IMR-90 (cell line): ENCODE data around the gene VCPKMT. TPM values are rescaled to one million over a fixed set of nuclear protein-coding genes. Genes with fewer than 3 reads are reported as not detected.
A peak's percentile ranks its signal among the peaks of the same experiment; 100 is the strongest.

Experiments used
- ATAC-seq: fragments of 200-7000 bp; cut with Tn5 transposase; 2 replicates; pipeline ENCODE4 v1.9.1; 2020; ENCODE audit warnings: low read depth, mild to moderate bottlenecking, moderate library complexity
- BruUV-seq: library from RNA; stranded (reverse); fragments of 400-500 nt; replicated peaks from 2 replicates; lab custom pipeline; 2021; lab: Mats Ljungman, UMichigan
- CTCF ChIA-PET: fragments of 300-600 bp; formaldehyde crosslinking; extraction: SDS; loops from one replicate; lab custom pipeline; 2021; ENCODE audit warnings: antibody characterized with exemption; lab: Yijun Ruan, JAX
- POLR2A ChIA-PET: fragments of 300-600 bp; sonication (Branson Sonifier 250); formaldehyde crosslinking; loops from one replicate; lab custom pipeline; 2022; ENCODE audit warnings: antibody characterized with exemption; ENCODE audit not compliant: unreplicated experiment; lab: Charles Lee
- DNase-seq: peaks from one replicate; pipeline ENCODE4 v3.0.0; 2013
- H2AFZ ChIP-seq: replicated peaks from 2 replicates; pipeline ENCODE3; 2013; ENCODE audit warnings: low read length, mild to moderate bottlenecking; ENCODE audit not compliant: poor library complexity
- H2AK5ac ChIP-seq: 2 replicates; pipeline ENCODE4 v1.6.1; 2013; ENCODE audit warnings: low read depth, low read length, inconsistent platforms
- H2AK9ac ChIP-seq: replicated peaks from 2 replicates; pipeline ENCODE3; 2013; ENCODE audit warnings: mild to moderate bottlenecking, low read depth, low read length, moderate library complexity; ENCODE audit not compliant: poor library complexity
- H2BK120ac ChIP-seq: 2 replicates; pipeline ENCODE4 v1.6.1; 2013; ENCODE audit warnings: low read depth, low read length, inconsistent platforms
- H2BK15ac ChIP-seq: 3 replicates; pipeline ENCODE4 v1.6.1; 2013; ENCODE audit warnings: low read depth, low read length, inconsistent platforms
- H2BK20ac ChIP-seq: 2 replicates; pipeline ENCODE4 v1.6.1; 2013; ENCODE audit warnings: low read depth, mild to moderate bottlenecking, inconsistent platforms, low read length, moderate library complexity
- H2BK5ac ChIP-seq: 2 replicates; pipeline ENCODE4 v1.6.1; 2013; ENCODE audit warnings: mild to moderate bottlenecking, low read depth, low read length, inconsistent platforms; ENCODE audit not compliant: poor library complexity, severe bottlenecking
- H3K14ac ChIP-seq: replicated peaks from 2 replicates; pipeline ENCODE4 v1.6.1; 2013; ENCODE audit warnings: low read depth, low read length, inconsistent platforms
- H3K18ac ChIP-seq: 2 replicates; pipeline ENCODE4 v1.6.1; 2013; ENCODE audit warnings: low read depth, low read length, control low read depth
- H3K23ac ChIP-seq: 2 replicates; pipeline ENCODE4 v1.6.1; 2013; ENCODE audit warnings: low read depth, low read length, inconsistent platforms
- H3K27ac ChIP-seq: 2 replicates; pipeline ENCODE4 v1.5.1; 2013; ENCODE audit warnings: mild to moderate bottlenecking, control low read depth, low read length; ENCODE audit not compliant: insufficient read depth
- H3K27me3 ChIP-seq: 2 replicates; pipeline ENCODE4 v1.6.1; 2013; ENCODE audit warnings: low read length; ENCODE audit not compliant: control insufficient read depth, insufficient read depth
- H3K36me3 ChIP-seq: 2 replicates; pipeline ENCODE4 v1.6.1; 2013; ENCODE audit warnings: low read length, mixed read lengths; ENCODE audit not compliant: control insufficient read depth, insufficient read depth
- H3K4ac ChIP-seq: 2 replicates; pipeline ENCODE4 v1.6.1; 2013; ENCODE audit warnings: low read depth, low read length, inconsistent platforms
- H3K4me1 ChIP-seq: 2 replicates; pipeline ENCODE4 v1.6.1; 2013; ENCODE audit warnings: low read length, mixed read lengths; ENCODE audit not compliant: control insufficient read depth, insufficient read depth
- H3K4me2 ChIP-seq: 2 replicates; pipeline ENCODE4 v1.6.1; 2013; ENCODE audit warnings: low read depth, mild to moderate bottlenecking, control low read depth, low read length, moderate library complexity
- H3K4me3 ChIP-seq: 2 replicates; pipeline ENCODE4 v1.5.1; 2013; ENCODE audit warnings: low read depth, mild to moderate bottlenecking, control low read depth, low read length, moderate library complexity; ENCODE audit not compliant: insufficient read depth
- H3K56ac ChIP-seq: 2 replicates; pipeline ENCODE4 v1.6.1; 2013; ENCODE audit warnings: low read length, inconsistent platforms; ENCODE audit not compliant: insufficient read depth; ENCODE audit errors: extremely low read depth
- H3K79me1 ChIP-seq, 2 experiments: 2 replicates each; pipeline ENCODE4 v1.6.1; 2013; ENCODE audit warnings: low read length in 2 of 2, inconsistent platforms in 1 of 2, low read depth in 1 of 2
- H3K9ac ChIP-seq: 2 replicates; pipeline ENCODE4 v1.6.1; 2013; ENCODE audit warnings: low read depth, low read length, control low read depth
- H3K9me1 ChIP-seq: 2 replicates; pipeline ENCODE4 v1.6.1; 2013; ENCODE audit warnings: low read length, inconsistent platforms; ENCODE audit not compliant: insufficient read depth
- H3K9me3 ChIP-seq: 2 replicates; pipeline ENCODE4 v1.6.1; 2013; ENCODE audit warnings: low read length; ENCODE audit not compliant: control insufficient read depth, insufficient read depth
- H4K20me1 ChIP-seq: 2 replicates; pipeline ENCODE4 v1.6.1; 2013; ENCODE audit warnings: low read length, inconsistent platforms; ENCODE audit not compliant: insufficient read depth
- H4K5ac ChIP-seq: 2 replicates; pipeline ENCODE4 v1.6.1; 2013; ENCODE audit warnings: mild to moderate bottlenecking, low read depth, low read length, control low read depth
- H4K8ac ChIP-seq, 2 experiments: 2 replicates each; pipeline ENCODE4 v1.6.1; 2013; ENCODE audit warnings: low read depth in 2 of 2, low read length in 2 of 2, control low read depth in 1 of 2, inconsistent platforms in 1 of 2
- H4K91ac ChIP-seq: 2 replicates; pipeline ENCODE4 v1.6.1; 2013; ENCODE audit warnings: low read depth, low read length, inconsistent platforms; ENCODE audit not compliant: insufficient read depth
- BHLHE40 ChIP-seq: fragments of 150-350 bp; IDR thresholded peaks from 2 replicates; pipeline ENCODE4 v1.6.1; 2016; ENCODE audit warnings: mild to moderate bottlenecking, low read depth, low read length
- CHD1 ChIP-seq: IDR thresholded peaks from 2 replicates; pipeline ENCODE4 v1.6.1; 2012; ENCODE audit warnings: low read depth, low read length, improper control_type of control experiment
- CTCF ChIP-seq: conservative IDR thresholded peaks from 2 replicates; pipeline ENCODE4 v1.5.1; 2012; ENCODE audit warnings: mild to moderate bottlenecking, low read depth, low read length, improper control_type of control experiment
- FOS ChIP-seq: fragments of 150-350 bp; IDR thresholded peaks from 2 replicates; pipeline ENCODE4 v1.6.1; 2016; ENCODE audit warnings: low read depth, low read length
- MAZ ChIP-seq: IDR thresholded peaks from 2 replicates; pipeline ENCODE4 v1.6.1; 2012; ENCODE audit warnings: low read depth, mild to moderate bottlenecking, low read length, improper control_type of control experiment, moderate library complexity, borderline replicate concordance
- MXI1 ChIP-seq: IDR thresholded peaks from 2 replicates; pipeline ENCODE4 v1.6.1; 2012; ENCODE audit warnings: low read depth, mild to moderate bottlenecking, low read length, moderate library complexity, borderline replicate concordance
- NFE2L2 ChIP-seq: fragments of 150-350 bp; IDR thresholded peaks from 2 replicates; pipeline ENCODE4 v1.6.1; 2016; ENCODE audit warnings: low read depth, mild to moderate bottlenecking, low read length
- POLR2A ChIP-seq: IDR thresholded peaks from 2 replicates; pipeline ENCODE4 v1.6.1; 2012; ENCODE audit warnings: mild to moderate bottlenecking, low read depth, low read length
- RAD21 ChIP-seq: IDR thresholded peaks from 2 replicates; pipeline ENCODE4 v1.6.1; 2012; ENCODE audit warnings: low read length, improper control_type of control experiment
- RCOR1 ChIP-seq: IDR thresholded peaks from 2 replicates; pipeline ENCODE4 v1.6.1; 2012; ENCODE audit warnings: mild to moderate bottlenecking, low read length, improper control_type of control experiment; ENCODE audit not compliant: insufficient replicate concordance
- RFX5 ChIP-seq: IDR thresholded peaks from 2 replicates; pipeline ENCODE4 v1.8.0; 2012; ENCODE audit warnings: low read depth, mild to moderate bottlenecking, low read length, moderate library complexity
- WGBS, 2 experiments: methylation state at CpG; one replicate each; pipeline versions ENCODE4 v1.1.5 to v1.1.7; 2013; ENCODE audit warnings: missing lambda C conversion rate in 2 of 2; ENCODE audit not compliant: insufficient read length in 1 of 2; ENCODE audit errors: extremely low coverage in 2 of 2; 5-methylcytosine and 5-hydroxymethylcytosine counted together
- dilution Hi-C: fragments of 300-500 bp; cut with HindIII; formaldehyde crosslinking; loops from one replicate; pipeline ENCODE4 v1.14.3; 2018; ENCODE audit warnings: low sequenced_read_pairs; ENCODE audit not compliant: unreplicated experiment
- in situ Hi-C: fragments of 300-500 bp; cut with MboI; formaldehyde crosslinking; loops from 3 replicates; pipeline ENCODE4 v1.14.3; 2019; ENCODE audit warnings: low sequenced_read_pairs, inconsistent platforms, mixed read lengths
- intact Hi-C: fragments of 100-400 bp; cut with micrococcal nuclease; formaldehyde crosslinking; loops from 2 replicates; pipeline ENCODE4 v1.10.0; 2022
- polyA plus RNA-seq, 3 experiments: library from polyadenylated mRNA; depleted of rRNA; stranded (reverse); fragments of >200 nt; gene quantifications; 2 replicates each; pipeline ENCODE4 v1.2.3, GENCODE V29; 2012; ENCODE audit warnings: low replicate concordance in 1 of 3
- total RNA-seq: library from RNA; depleted of rRNA; stranded (reverse); fragments of >200 nt; gene quantifications from 2 replicates; pipeline ENCODE4 v1.2.3, GENCODE V29; 2012
- TF ChIP-seq, protein P1 (sequence below): fragments of 150-350 bp; IDR thresholded peaks from 2 replicates; pipeline ENCODE4 v1.6.1; 2017; ENCODE audit warnings: mild to moderate bottlenecking, antibody characterized with exemption, low read length, low read depth
- TF ChIP-seq, protein P2 (sequence below): fragments of 150-350 bp; IDR thresholded peaks from 2 replicates; pipeline ENCODE4 v1.6.1; 2016; ENCODE audit warnings: low read depth, mild to moderate bottlenecking, low read length, moderate library complexity, borderline replicate concordance

The VCPKMT gene
- total and polyA plus RNA-seq, 2 of the 4 experiments (the other 2 are of a cell fraction): 2.5 to 4.7 TPM

- peak overlapping the region; percentile 24; the same call in 1 of the 2 replicates for H3K4ac ChIP-seq
- no peak overlapping the region for H3K23ac ChIP-seq
- no peak overlapping the region for H3K4me3 ChIP-seq
- CTCF ChIA-PET: interaction anchor here (0.5 to 0.9 kb wide), 2 partner anchors 185 to 196 kb away, joined by 3 read pairs; no protein-coding TSS in a partner anchor
- no peaks in the 10 kb centered on the region for H4K20me1 ChIP-seq
- H3K79me1 ChIP-seq: peaks cover 0 to 9% of the 10 kb centered on the region in 2 experiments; a peak in 2 of 4 replicates
- H3K9me1 ChIP-seq: peaks cover 35% of the 10 kb centered on the region
- peak overlapping the region; percentile 46 for H2AFZ ChIP-seq
- TF ChIP-seq RFX5: no peak
- TF ChIP-seq, protein P1, sequence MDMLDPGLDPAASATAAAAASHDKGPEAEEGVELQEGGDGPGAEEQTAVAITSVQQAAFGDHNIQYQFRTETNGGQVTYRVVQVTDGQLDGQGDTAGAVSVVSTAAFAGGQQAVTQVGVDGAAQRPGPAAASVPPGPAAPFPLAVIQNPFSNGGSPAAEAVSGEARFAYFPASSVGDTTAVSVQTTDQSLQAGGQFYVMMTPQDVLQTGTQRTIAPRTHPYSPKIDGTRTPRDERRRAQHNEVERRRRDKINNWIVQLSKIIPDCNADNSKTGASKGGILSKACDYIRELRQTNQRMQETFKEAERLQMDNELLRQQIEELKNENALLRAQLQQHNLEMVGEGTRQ: no peak
- no peak for TF ChIP-seq RCOR1
- TF ChIP-seq MAZ: no peak
- no peak for TF ChIP-seq BHLHE40
- no peak for TF ChIP-seq MXI1
- TF ChIP-seq RAD21: no peak
- TF ChIP-seq FOS: no peak
- no peak for TF ChIP-seq CHD1
- TF ChIP-seq, protein P2, sequence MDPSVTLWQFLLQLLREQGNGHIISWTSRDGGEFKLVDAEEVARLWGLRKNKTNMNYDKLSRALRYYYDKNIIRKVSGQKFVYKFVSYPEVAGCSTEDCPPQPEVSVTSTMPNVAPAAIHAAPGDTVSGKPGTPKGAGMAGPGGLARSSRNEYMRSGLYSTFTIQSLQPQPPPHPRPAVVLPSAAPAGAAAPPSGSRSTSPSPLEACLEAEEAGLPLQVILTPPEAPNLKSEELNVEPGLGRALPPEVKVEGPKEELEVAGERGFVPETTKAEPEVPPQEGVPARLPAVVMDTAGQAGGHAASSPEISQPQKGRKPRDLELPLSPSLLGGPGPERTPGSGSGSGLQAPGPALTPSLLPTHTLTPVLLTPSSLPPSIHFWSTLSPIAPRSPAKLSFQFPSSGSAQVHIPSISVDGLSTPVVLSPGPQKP: no peak
- TF ChIP-seq POLR2A: no peak
- no peak for TF ChIP-seq NFE2L2
- TF ChIP-seq CTCF: no peak
- BruUV-seq: no TSS peak
- intact Hi-C loops: loop anchor here (5.0 kb wide), 1 partner anchor 197 kb away; no protein-coding TSS in a partner anchor
- H4K5ac ChIP-seq: no peak overlapping the region
- H2BK5ac ChIP-seq: no peak overlapping the region
- H4K8ac ChIP-seq: 0 out of 4 replicates have a peak overlapping the region, but pooled peaks of 1 of the 2 experiments have one; percentile 31
- no peaks in the 10 kb centered on the region for H3K36me3 ChIP-seq
- H2AK5ac ChIP-seq: peak overlapping the region; percentile 17; the same call in 1 of the 2 replicates
- no peak overlapping the region for H3K14ac ChIP-seq
- peaks cover 37% of the 10 kb centered on the region for H3K4me1 ChIP-seq
- H4K91ac ChIP-seq: 0 out of 2 replicates have a peak overlapping the region, but pooled peaks have one; percentile 26
- ATAC-seq (no peak), DNase-seq (no peak)
- no peak overlapping the region for H2BK20ac ChIP-seq
- H3K9me3 ChIP-seq: no peaks in the 10 kb centered on the region
- dilution Hi-C loops: no loop called here
- no peak overlapping the region for H2BK15ac ChIP-seq
- H3K9ac ChIP-seq: no peak overlapping the region
- POLR2A ChIA-PET: interaction anchor here (0.5 kb wide), 1 partner anchor 167 kb away, joined by 5 read pairs; no protein-coding TSS in a partner anchor
- H3K27ac ChIP-seq: no peak overlapping the region
- in situ Hi-C loops: no loop called here
- H2BK120ac ChIP-seq: no peak overlapping the region
- H3K18ac ChIP-seq: no peak overlapping the region
- no peaks in the 10 kb centered on the region for H3K27me3 ChIP-seq
- no peak overlapping the region for H3K4me2 ChIP-seq
- WGBS, 2 experiments: 95% methylated on average over 2 of the region's 9 CpGs; no CpG with 5 or more reads in 1 of the 2 experiments
- no peak overlapping the region for H2AK9ac ChIP-seq
- H3K56ac ChIP-seq: no peak overlapping the region
Measured at GRCh38 chr14:50063876-50064420, 52.4 kb downstream of the VCPKMT start.
